Subcutaneous adipose tissue (tissue), 4 donors: ENCODE data around the gene NPSR1. TPM values are rescaled to one million over a fixed set of nuclear protein-coding genes. Genes with fewer than 3 reads are reported as not detected.

Source experiments
- total RNA-seq, 4 donors: library from RNA; depleted of rRNA; stranded (reverse); fragments of >200 nt; gene quantifications; one replicate each; pipeline ENCODE4 v1.1.0, GENCODE V29; 2016
- TF ChIP-seq, protein P1 (sequence below): fragments of 450-650 bp; IDR thresholded peaks from one replicate; pipeline ENCODE4 v1.5.1; 2016; ENCODE audit warnings: low read depth, mild to moderate bottlenecking, control low read depth, antibody characterized with exemption, moderate library complexity

The NPSR1 gene
- total RNA-seq: not detected

GRCh38 chr7:34657632-34658268 is at the start of gene NPSR1:
Gene NPSR1, plus strand, starts transcription at chr7:34658218. Its CDS starts 195 bp downstream, at chr7:34658413.
- TF ChIP-seq, protein P1, sequence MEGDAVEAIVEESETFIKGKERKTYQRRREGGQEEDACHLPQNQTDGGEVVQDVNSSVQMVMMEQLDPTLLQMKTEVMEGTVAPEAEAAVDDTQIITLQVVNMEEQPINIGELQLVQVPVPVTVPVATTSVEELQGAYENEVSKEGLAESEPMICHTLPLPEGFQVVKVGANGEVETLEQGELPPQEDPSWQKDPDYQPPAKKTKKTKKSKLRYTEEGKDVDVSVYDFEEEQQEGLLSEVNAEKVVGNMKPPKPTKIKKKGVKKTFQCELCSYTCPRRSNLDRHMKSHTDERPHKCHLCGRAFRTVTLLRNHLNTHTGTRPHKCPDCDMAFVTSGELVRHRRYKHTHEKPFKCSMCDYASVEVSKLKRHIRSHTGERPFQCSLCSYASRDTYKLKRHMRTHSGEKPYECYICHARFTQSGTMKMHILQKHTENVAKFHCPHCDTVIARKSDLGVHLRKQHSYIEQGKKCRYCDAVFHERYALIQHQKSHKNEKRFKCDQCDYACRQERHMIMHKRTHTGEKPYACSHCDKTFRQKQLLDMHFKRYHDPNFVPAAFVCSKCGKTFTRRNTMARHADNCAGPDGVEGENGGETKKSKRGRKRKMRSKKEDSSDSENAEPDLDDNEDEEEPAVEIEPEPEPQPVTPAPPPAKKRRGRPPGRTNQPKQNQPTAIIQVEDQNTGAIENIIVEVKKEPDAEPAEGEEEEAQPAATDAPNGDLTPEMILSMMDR: no peak

DNA sequence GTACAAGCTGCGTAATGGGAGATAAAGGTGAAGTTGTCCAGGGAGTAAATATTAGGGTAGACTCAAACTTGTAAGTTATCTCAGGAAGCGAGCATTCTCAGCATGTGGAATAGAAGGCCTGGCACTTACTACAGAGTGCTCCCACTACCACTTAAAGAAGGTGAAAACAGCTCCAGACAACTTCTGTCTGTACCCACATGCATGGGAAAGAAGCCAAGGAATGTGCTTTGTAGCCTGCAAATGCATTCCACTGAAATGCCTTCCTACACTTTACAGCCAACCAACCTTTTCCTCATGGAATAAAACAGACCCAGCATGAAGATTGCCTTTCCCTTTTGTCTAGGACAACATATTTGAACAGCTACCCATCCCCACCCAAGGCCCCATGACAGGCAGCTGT is 45.4 kb upstream of the NPSR1 start:
- TF ChIP-seq, protein P1: no peak

DNA sequence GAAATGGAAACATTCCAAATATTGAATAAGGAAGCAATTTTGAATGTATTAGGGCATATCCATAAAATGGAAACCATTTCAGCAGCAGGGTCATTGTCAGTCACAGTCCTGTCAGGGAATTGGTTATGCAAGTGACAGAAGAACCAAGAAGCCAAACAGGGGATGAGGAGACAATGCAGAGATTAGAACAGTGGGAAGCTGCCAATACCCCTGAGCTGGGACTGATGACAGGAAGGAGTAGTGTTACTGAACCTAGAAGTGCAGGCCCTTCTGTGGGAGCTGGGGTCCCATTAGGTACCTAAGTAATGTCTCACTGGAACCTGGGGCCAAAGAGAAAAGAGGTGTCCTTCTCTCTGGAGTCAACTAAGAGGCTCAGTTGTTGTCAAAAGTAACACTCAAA is 37.6 kb upstream of the NPSR1 start:
- TF ChIP-seq, protein P1: no peak

DNA sequence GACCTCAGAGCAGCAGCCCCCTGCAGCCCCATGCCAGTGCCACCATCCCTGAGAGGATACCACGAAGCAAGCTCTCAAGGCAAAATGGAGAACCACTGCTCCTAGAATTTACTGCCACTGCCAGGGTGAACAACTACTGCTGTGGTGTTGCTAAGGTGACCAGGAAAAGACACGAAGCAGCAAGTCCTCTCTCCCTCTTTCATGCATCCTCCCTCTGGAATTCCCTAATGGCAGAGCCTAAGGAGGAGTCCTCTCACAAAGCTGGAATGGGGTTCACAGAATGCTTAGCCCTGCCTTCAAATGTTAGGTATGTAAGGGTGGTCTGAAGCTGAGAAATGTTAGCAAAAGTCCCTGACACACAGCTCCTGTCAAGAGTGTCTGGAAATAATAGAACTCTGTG is 35.8 kb upstream of the NPSR1 start:
- TF ChIP-seq, protein P1: no peak

GRCh38 chr7:34622771-34623250 is 35.2 kb upstream of the NPSR1 start:
- TF ChIP-seq, protein P1: no peak

DNA sequence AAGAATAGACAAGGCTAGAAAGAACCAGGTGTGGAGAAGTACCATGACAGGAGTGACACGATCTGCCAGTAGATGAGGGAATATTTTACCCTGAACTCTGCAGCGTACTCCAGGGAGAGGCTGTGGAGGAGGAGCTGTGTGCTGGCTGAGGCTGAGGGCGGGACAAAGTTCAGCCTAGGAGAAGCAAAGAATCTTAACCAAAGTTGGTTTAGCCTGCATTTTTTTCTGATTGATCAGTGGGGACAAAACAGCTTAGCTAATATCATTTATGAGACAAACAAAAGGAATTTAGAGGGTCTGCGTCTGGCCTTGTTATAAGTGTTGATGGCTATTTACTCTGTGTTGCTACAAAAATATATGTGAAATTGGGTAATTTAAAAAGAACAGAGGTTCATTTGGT is 5.2 kb upstream of the NPSR1 start:
- TF ChIP-seq, protein P1: no peak

DNA sequence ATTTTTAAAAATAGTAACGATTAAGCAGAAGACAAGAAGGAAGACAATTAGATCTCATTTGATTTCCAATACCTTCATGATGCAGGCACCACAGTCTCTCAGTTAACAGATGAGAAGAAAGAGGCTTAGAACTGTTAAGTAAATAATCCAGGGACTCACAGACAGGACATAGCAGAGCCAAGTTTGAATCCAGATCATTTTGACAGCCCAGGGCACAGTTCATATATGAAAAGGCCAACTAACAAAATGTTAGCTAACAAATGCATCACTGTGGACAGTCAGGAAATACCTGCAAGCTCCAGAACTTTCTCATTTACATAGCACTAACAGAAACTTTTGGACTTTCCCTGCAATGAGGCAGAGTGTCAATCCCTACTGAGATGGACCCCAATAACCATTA is 4.2 kb upstream of the NPSR1 start:
- TF ChIP-seq, protein P1: no peak
